GM18951 (cell line): ENCODE results near the gene GOLPH3L.
"Not testable (repeated sequence)": the region's sequence is repeated elsewhere in the genome, so short reads cannot be mapped to it uniquely, and the experiment has no call there.

Experiments
- POLR2A ChIP-seq: IDR thresholded peaks from 4 replicates; pipeline ENCODE4 v1.6.1; 2011; ENCODE audit warnings: mild to moderate bottlenecking; ENCODE audit not compliant: insufficient read length, insufficient read depth; ENCODE audit errors: extremely low read depth
- in situ Hi-C: fragments of 300-500 bp; cut with MboI; formaldehyde crosslinking; loops from one replicate; pipeline ENCODE4 v1.12.0; 2022; ENCODE audit warnings: low sequenced_read_pairs, mixed read lengths, inconsistent platforms; ENCODE audit not compliant: unreplicated experiment

Gene GOLPH3L

DNA sequence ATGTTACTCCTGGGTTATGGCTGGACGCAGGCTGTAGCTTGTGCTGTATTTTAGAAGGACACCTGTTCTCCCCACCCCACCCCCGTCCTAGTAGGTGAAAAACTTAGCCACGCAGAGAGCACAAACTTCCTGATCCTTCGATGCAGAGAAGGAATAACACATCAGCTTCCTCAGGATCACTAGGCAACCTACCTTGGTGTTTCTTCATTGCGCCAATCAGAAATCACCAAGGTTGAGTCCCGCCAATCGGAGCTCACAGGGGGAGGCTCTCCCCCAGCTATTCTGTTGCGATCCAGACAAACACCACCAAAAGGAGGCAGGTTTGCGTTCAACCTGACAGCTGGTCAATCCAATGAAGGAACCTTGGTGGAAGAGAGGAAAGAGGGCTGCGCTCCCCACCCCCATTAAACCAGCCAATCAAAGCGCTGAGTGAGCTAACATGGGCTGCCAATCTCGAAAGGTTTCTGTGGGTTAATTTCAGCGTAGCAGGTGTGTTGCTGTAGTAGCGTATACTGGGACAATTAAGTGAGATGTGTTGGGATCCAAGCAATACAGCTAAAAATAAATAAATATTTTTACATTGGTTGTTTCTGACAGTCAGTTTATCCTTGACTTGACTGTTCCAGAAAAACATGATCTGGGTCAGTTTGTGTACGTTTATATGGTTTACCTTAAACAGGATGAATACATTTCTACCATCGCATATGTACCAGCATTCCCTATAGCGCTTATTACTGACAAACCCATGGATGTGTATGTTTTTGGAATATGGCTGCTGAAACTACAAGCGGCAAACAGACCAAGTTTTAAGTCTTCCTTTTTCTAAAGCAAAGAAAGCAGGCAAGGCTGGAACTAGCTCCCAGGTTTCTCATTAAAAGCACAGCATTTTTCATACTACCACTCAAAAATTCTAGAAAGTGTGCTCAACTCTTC, at the start of gene GOLPH3L:
TSS of gene GOLPH3L (minus strand) at position 160 of the 933 bp plus-strand sequence. CDS start 2,316 bp downstream, outside the sequence.
- TF ChIP-seq POLR2A = peak; percentile 49
- in situ Hi-C loops = no loop called here

GRCh38 chr1:150730130-150730721, 33.3 kb upstream of the GOLPH3L start:
- in situ Hi-C loops = no loop called here
- TF ChIP-seq POLR2A = no peak

DNA sequence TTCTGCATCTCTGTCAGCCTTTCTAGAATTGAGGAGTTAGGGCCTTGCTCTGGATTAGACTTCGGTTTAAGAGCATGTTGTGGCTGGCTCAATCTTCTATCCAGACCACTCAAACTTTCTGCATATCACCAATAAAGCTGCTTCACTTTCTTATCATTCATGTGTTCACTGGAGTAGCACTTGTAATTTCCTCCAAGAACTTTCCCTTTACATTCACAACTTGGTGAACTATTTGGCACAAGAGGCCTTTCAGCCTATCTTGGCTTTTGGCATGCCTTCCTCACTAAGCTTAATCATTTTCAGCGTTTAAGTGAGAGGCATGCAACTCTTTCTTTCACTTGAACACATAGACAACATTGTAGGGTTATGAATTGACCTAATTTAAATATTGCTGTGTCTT, 27.4 kb upstream of the GOLPH3L start:
- no peak for TF ChIP-seq POLR2A
- in situ Hi-C loops = no loop called here

DNA sequence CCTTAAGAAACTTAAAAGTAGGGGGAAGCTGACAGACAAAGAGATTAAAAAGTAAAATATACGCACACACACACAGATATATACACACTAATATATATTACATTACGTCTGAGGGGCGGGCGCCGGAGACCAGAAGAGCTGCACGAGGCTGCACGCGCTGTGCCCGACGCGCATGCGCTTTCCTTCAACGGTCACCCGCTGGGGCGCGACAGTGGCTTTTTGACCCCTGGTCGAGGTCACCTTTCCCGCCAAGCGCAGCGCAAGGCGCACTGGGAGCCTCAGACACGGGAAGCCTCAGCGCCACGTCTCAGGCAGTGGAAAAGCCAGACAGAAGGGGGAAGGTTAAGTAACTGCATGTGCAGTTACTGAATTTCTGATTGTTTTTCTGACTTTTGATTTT, 23.7 kb upstream of the GOLPH3L start, which contains the start of gene HORMAD1:
TSS of gene HORMAD1 (minus strand) at position 193 of the 400 bp plus-strand sequence. CDS start 1,390 bp downstream, outside the sequence.
- in situ Hi-C loops = no loop called here
- no peak for TF ChIP-seq POLR2A

DNA sequence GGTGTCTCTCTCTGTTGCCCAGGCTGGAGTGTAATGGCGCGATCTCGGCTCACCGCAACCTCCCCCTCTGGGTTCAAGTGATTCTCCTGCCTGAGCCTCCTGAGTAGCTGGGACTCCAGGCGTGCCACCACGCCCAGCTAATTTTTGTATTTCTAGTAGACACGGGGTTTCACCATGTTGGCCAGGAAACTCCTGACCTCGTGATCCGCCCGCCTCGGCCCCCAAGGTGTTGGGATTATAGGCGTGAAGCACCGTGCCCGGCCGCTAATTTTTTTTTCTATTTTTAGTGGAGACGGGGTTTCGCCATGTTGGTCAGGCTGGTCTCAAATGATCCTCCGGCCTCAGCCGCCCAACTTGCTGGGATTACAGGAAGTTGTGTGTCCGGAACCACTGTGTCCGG, 23.1 kb upstream of the GOLPH3L start:
- no peak for TF ChIP-seq POLR2A
- in situ Hi-C loops = no loop called here

- in situ Hi-C loops = no loop called here
- TF ChIP-seq POLR2A = no peak
Observed at GRCh38 chr1:150718225-150718891, 21.4 kb upstream of the GOLPH3L start.

GRCh38 chr1:150709031-150709430, 12.1 kb upstream of the GOLPH3L start:
- in situ Hi-C loops = not testable (repeated sequence)

- TF ChIP-seq POLR2A = no peak
Observed at GRCh38 chr1:150708595-150708994, 11.6 kb upstream of the GOLPH3L start.

GRCh38 chr1:150706091-150706490, 9.1 kb upstream of the GOLPH3L start:
- TF ChIP-seq POLR2A = no peak
- in situ Hi-C loops = no loop called here

More at GRCh38 chr1:150708595-150708994, 11.6 kb upstream of the GOLPH3L start:
- in situ Hi-C loops = no loop called here

DNA sequence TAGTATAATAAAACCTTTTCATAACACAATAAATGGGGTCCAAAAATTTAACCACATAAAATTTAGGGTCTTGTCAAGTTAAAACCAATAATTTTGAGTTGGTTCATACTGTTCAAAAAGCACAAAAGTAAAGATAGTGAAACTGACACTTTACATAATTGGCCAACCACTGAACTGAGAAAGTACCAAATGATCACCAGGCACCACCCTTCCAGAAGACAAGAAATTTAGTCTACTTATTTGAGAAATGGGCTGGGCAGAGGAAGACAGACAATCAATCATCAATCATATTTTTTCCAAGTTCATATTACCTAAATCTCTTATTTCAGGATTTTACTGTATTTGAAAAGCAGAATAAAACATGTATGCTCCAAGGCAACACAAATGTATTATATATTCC, 6.5 kb upstream of the GOLPH3L start:
- in situ Hi-C loops = no loop called here
- TF ChIP-seq POLR2A = no peak

- in situ Hi-C loops = no loop called here
- TF ChIP-seq POLR2A = no peak
Observed at GRCh38 chr1:150696590-150696989, 364 bp downstream of the GOLPH3L start.

DNA sequence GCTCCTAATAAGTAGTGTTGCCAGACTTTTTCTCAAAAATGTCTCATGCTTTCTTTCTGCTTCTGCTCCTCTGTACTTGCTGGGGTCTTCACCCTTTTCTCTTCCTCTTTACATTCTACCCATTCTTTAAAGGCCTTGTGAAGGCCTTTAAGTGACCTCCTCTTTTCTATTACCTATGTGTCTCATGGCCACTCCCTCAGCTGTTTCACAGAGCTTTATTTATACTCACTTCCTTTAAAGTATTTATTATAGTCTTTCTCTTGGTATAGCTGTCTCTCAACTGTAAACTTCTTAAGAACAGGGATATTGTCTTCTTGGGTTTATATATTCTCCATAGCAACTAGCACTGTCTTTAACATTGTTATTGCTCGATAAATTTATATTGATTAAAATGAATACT, 792 bp downstream of the GOLPH3L start:
- TF ChIP-seq POLR2A = no peak
- in situ Hi-C loops = no loop called here

DNA sequence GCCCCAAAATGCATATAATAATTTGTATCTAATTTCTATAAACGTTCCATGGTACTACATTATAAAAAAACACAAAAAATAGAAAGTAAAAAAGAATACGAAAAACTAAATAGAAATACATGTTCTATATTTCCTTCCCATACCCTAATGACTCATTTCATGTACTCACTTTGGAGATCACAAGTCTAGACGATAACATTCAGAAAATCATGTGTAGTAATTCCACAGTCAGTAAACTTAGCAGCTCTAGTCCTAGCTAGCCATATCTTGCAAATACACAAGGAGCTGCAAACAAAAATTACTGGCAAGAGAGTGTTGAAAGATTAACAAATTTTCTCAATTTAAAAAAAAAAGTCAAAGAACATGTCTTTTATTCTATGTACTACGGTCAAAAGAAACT, 1.4 kb downstream of the GOLPH3L start:
- TF ChIP-seq POLR2A = no peak
- in situ Hi-C loops = no loop called here
